Smooth muscle cell (in vitro differentiated cells): ENCODE data around the gene MMP24OS. TPM values are rescaled to one million over a fixed set of nuclear protein-coding genes. Genes with fewer than 3 reads are reported as not detected.

ENCODE experiments used
- DNase-seq: peaks from one replicate; lab custom pipeline; 2025; ENCODE audit not compliant: unreplicated experiment; lab: John Stamatoyannopoulos, UW
- H2AFZ ChIP-seq: fragments of 200-600 bp; sonication (generic); 2 replicates; pipeline ENCODE4 v1.6.0; 2016; ENCODE audit warnings: antibody characterized with exemption, low read depth, mild to moderate bottlenecking
- H3F3A ChIP-seq: fragments of 200-600 bp; sonication (generic); 2 replicates; pipeline ENCODE4 v1.6.0; 2017; ENCODE audit warnings: antibody characterized with exemption, low read depth
- H3K27ac ChIP-seq: fragments of 200-600 bp; sonication (generic); 2 replicates; pipeline ENCODE4 v1.5.1; 2016; ENCODE audit warnings: low read depth, mild to moderate bottlenecking
- H3K27me3 ChIP-seq: fragments of 200-600 bp; sonication (generic); 2 replicates; pipeline ENCODE4 v1.6.1; 2016; ENCODE audit warnings: low read depth, mild to moderate bottlenecking
- H3K36me3 ChIP-seq: fragments of 200-600 bp; sonication (generic); 2 replicates; pipeline ENCODE4 v1.5.1; 2016; ENCODE audit warnings: low read depth
- H3K4me1 ChIP-seq: fragments of 200-600 bp; sonication (generic); 2 replicates; pipeline ENCODE4 v1.5.1; 2016; ENCODE audit warnings: low read depth
- H3K4me2 ChIP-seq: fragments of 200-600 bp; sonication (generic); 2 replicates; pipeline ENCODE4 v1.6.0; 2016; ENCODE audit warnings: mild to moderate bottlenecking
- H3K4me3 ChIP-seq: fragments of 200-600 bp; sonication (generic); 2 replicates; pipeline ENCODE4 v1.5.1; 2016; ENCODE audit warnings: mild to moderate bottlenecking
- H3K79me2 ChIP-seq: fragments of 200-600 bp; sonication (generic); 2 replicates; pipeline ENCODE4 v1.6.0; 2016; ENCODE audit warnings: low read depth, mild to moderate bottlenecking
- H3K9ac ChIP-seq: fragments of 200-600 bp; sonication (generic); 2 replicates; pipeline ENCODE4 v1.6.0; 2016; ENCODE audit warnings: low read depth
- H3K9me3 ChIP-seq: fragments of 200-600 bp; sonication (generic); replicated peaks from 2 replicates; pipeline ENCODE4 v1.5.1; 2016; ENCODE audit warnings: low read depth
- H4K20me1 ChIP-seq: fragments of 200-600 bp; sonication (generic); 2 replicates; pipeline ENCODE4 v1.6.0; 2016; ENCODE audit warnings: low read depth
- WGBS: methylation state at CpG from one replicate; pipeline ENCODE4 v1.1.7; 2016; ENCODE audit warnings: low lambda C conversion rate; 5-methylcytosine and 5-hydroxymethylcytosine counted together
- polyA plus RNA-seq: library from polyadenylated mRNA; unstranded; fragments of >200 nt; fragmentation: Nextera tagmentation; extraction: Ambion mirVana; gene quantifications from 2 replicates; pipeline ENCODE4 v1.2.1, GENCODE V29; 2016
- total RNA-seq: library from RNA; depleted of rRNA; stranded (reverse); fragments of >200 nt; gene quantifications from 2 replicates; pipeline ENCODE4 v1.2.3, GENCODE V29; 2014
- TF ChIP-seq, protein P1 (sequence below): fragments of 200-600 bp; sonication (generic); IDR thresholded peaks from 2 replicates; pipeline ENCODE4 v1.5.1; 2017; ENCODE audit warnings: borderline replicate concordance, mild to moderate bottlenecking, antibody characterized with exemption; ENCODE audit not compliant: insufficient read depth, poor library complexity, severe bottlenecking

Gene MMP24OS
- total and polyA plus RNA-seq, 2 experiments from 2014 or later: 14.3 to 44.7 TPM

DNA sequence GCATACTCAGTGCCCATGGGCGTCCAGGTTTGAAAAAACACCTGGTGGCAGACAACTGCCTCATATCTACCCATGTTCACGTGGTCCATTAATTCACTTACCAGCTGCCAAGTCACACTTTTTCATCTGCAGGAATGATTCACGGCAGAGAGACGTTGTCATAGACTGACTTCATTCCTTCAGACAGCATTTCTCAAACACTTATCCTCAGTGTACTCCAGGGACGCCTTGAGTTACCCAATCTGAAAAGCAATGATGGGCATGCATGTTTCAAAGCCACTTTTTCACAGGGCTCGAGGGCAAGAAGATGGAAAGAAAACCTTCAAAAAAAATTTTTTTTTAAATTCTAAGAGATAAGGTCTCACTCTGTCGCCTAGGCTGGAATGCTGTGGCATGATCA is 6.0 kb downstream of the MMP24OS start:
- H3K36me3 ChIP-seq: no peaks in the 10 kb centered on the region
- H3K9me3 ChIP-seq: no peaks in the 10 kb centered on the region
- H3K9ac ChIP-seq: no peak overlapping the region
- H3K27me3 ChIP-seq: no peaks in the 10 kb centered on the region
- H4K20me1 ChIP-seq: peaks cover 5% of the 10 kb centered on the region
- no peak overlapping the region for H2AFZ ChIP-seq
- TF ChIP-seq, protein P1, sequence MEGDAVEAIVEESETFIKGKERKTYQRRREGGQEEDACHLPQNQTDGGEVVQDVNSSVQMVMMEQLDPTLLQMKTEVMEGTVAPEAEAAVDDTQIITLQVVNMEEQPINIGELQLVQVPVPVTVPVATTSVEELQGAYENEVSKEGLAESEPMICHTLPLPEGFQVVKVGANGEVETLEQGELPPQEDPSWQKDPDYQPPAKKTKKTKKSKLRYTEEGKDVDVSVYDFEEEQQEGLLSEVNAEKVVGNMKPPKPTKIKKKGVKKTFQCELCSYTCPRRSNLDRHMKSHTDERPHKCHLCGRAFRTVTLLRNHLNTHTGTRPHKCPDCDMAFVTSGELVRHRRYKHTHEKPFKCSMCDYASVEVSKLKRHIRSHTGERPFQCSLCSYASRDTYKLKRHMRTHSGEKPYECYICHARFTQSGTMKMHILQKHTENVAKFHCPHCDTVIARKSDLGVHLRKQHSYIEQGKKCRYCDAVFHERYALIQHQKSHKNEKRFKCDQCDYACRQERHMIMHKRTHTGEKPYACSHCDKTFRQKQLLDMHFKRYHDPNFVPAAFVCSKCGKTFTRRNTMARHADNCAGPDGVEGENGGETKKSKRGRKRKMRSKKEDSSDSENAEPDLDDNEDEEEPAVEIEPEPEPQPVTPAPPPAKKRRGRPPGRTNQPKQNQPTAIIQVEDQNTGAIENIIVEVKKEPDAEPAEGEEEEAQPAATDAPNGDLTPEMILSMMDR: no peak
- no peaks in the 10 kb centered on the region for H3F3A ChIP-seq
- H3K4me3 ChIP-seq: no peak overlapping the region
- H3K4me1 ChIP-seq: no peaks in the 10 kb centered on the region
- WGBS: 87% methylated on average over 7 of the region's 7 CpGs
- no peak overlapping the region for H3K27ac ChIP-seq
- H3K79me2 ChIP-seq: peaks cover 8% of the 10 kb centered on the region
- DNase-seq: no peak
- no peak overlapping the region for H3K4me2 ChIP-seq

DNA sequence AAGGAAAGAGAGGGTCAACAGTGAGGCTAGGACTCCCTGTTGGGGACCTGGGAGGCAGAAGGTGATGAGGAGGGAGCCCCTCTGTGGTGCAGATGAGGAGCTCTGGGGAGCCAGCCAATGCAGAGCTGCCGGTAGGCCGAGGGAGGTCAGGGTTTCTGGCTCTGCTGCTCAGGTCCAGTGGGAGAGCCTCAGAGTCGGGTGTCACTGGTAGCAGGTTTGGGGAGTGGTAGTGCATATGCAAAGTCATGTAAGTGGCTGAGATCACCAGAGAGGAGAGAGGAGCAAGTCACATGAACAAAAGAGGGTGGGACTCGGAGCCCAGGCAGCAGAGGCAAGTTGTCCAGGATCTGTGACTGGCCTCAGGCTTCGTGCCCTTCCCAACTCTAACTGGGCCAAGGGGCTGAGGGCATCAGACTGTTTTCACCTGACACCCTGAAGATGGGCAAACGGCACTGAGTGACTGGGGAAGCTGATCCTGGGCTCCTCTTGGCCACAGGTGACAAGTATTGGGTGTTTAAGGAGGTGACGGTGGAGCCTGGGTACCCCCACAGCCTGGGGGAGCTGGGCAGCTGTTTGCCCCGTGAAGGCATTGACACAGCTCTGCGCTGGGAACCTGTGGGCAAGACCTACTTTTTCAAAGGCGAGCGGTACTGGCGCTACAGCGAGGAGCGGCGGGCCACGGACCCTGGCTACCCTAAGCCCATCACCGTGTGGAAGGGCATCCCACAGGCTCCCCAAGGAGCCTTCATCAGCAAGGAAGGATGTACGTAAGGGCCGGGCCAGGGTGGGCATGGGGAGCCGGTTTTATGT is 6.6 kb downstream of the MMP24OS start:
- Histone ChIP-seq H3K27ac (no peak overlapping the region), H2AFZ (no peak overlapping the region), H3K4me3 (no peak overlapping the region), H3K9ac (no peak overlapping the region), H3K36me3 (no peaks in the 10 kb centered on the region), H3F3A (no peaks in the 10 kb centered on the region), H3K4me1 (no peaks in the 10 kb centered on the region), H3K79me2 (peaks cover 1% of the 10 kb centered on the region), H3K9me3 (no peaks in the 10 kb centered on the region), H3K4me2 (no peak overlapping the region), H4K20me1 (peaks cover 5% of the 10 kb centered on the region), H3K27me3 (no peaks in the 10 kb centered on the region)
- TF ChIP-seq, protein P1: no peak
- 97% methylated on average over 20 of the region's 20 CpGs for WGBS
- no peak for DNase-seq

DNA sequence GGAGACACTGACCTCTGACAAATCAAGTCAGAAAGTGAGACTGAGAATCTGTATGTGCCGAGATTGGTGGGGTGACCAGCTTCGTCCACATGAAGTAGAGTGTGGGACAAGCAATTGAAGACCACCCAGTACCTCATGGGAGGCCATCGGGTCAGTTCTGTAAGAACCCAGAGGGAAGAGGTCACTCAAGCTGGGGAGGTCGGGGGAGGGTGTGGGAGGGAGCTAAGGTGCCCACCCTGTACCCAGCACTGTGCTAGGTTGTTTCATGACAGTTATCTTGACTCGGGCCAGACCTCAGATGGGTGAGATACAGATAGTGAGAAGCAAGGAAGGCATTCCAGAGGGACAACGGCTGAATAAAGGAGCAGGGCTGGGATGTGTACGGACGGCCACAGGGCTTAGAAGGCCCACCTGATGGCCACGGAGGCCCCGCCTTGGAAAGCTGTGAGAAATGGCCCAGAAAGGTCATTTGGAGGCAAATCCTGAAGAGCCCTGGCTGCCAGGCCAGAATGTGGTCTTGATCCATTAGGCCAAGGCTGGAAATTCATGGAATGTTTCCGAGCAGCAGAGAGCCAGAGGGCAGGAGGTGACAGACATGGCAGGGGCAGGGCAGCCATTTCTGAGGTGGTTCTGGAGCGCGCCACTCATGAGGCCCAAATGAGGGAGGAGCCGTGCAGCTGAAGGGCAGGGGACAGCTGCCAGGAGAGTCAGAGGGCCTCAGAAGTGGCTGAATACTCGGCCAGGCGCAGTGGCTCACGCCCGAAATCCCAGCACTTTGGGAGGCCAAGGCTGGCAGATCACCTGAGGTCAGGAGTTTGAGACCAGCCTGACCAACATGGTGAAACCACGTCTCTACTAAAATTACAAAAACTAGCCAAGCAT is 7.7 kb downstream of the MMP24OS start:
- TF ChIP-seq, protein P1: no peak
- no peaks in the 10 kb centered on the region for H3K79me2 ChIP-seq

More for the DNA sequence above, 7.7 kb downstream of the MMP24OS start:
- Histone ChIP-seq H3K27me3 (no peaks in the 10 kb centered on the region), H3K27ac (no peak overlapping the region), H3K4me3 (no peak overlapping the region), H3K36me3 (no peaks in the 10 kb centered on the region), H3F3A (no peaks in the 10 kb centered on the region), H3K9me3 (no peaks in the 10 kb centered on the region), H2AFZ (no peak overlapping the region), H3K4me2 (no peak overlapping the region), H3K4me1 (no peaks in the 10 kb centered on the region), H3K9ac (no peak overlapping the region), H4K20me1 (peaks cover 8% of the 10 kb centered on the region)
- 90% methylated on average over 19 of the region's 19 CpGs for WGBS
- DNase-seq: no peak
